Osteocyte (in vitro differentiated cells): ENCODE measurements around the gene XRCC6. TPM values are rescaled to one million over a fixed set of nuclear protein-coding genes. Genes with fewer than 3 reads are reported as not detected.
A peak's percentile ranks its signal among the peaks of the same experiment; 100 is the strongest.

Experiments
- DNase-seq: peaks from one replicate; pipeline ENCODE4 v3.0.0; 2021; ENCODE audit warnings: mixed read lengths; ENCODE audit not compliant: unreplicated experiment; ENCODE audit errors: extremely low spot score
- H3K27ac Mint-ChIP-seq: one replicate; pipeline ENCODE4 v1.8.0; 2021; ENCODE audit warnings: mild to moderate bottlenecking, mixed read lengths; ENCODE audit not compliant: unreplicated experiment
- H3K27me3 Mint-ChIP-seq: one replicate; pipeline ENCODE4 v1.8.0; 2021; ENCODE audit warnings: mixed read lengths; ENCODE audit not compliant: unreplicated experiment
- H3K36me3 Mint-ChIP-seq: one replicate; pipeline ENCODE4 v1.8.0; 2021; ENCODE audit warnings: mixed read lengths; ENCODE audit not compliant: unreplicated experiment
- H3K4me1 Mint-ChIP-seq: one replicate; pipeline ENCODE4 v1.8.0; 2021; ENCODE audit warnings: mixed read lengths; ENCODE audit not compliant: unreplicated experiment
- H3K4me3 Mint-ChIP-seq: one replicate; pipeline ENCODE4 v1.8.0; 2021; ENCODE audit warnings: mild to moderate bottlenecking, moderate library complexity, mixed read lengths; ENCODE audit not compliant: unreplicated experiment
- H3K9me3 Mint-ChIP-seq: one replicate; pipeline ENCODE4 v1.8.0; 2021; ENCODE audit warnings: mixed read lengths; ENCODE audit not compliant: unreplicated experiment
- total RNA-seq: library from RNA; stranded (reverse); gene quantifications from 2 replicates; pipeline ENCODE4 v1.2.1, GENCODE V29; 2021
- TF ChIP-seq, protein P1 (sequence below): fragments of 200-600 bp; sonication (generic); IDR thresholded peaks from 2 replicates; pipeline ENCODE4 v1.5.0; 2021; ENCODE audit warnings: antibody characterized with exemption, mild to moderate bottlenecking, moderate library complexity

The XRCC6 gene
- total RNA-seq, 1 donor from 2014 or later = 211 TPM

DNA sequence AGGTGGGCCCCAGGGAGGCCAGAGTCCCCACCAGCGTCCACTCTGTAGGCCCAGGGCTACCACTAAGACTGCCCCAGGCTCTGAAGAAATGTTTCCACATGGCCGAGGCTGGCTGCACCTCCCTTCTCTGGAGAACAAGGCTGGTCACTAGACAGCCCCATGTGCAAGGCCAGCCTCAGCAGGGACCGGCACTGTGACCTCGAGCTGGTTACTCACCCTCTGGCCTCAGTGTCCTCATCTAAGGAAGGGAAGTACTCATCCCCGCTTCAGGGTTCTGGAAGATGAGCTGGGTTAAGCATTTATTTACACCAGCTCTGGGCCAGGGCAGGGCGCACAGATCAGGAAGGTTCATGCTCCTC is 41.1 kb upstream of the XRCC6 start:
- no peak for DNase-seq

DNA sequence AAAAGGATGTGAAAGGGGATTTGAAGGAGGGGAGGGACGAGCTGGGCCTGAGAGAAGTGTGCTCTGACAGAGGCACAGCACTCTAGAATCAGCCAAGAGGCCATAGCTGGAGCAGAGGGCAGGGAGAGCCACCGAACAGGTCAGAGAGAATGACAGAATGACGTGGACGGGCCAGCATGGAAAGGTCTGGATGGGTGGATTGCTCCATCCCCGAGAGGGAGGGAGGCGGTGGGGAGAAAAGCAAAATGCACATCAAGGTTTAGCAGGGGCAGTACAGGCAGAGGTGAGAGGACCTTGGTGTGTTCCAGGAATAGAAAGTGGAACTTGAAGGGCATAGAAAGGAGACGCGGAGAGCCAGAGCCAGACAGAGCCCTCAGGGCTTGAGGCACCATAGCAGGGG is 38.4 kb upstream of the XRCC6 start:
- peak overlapping the region; percentile 48 for H3K27ac Mint-ChIP-seq

More for the DNA sequence above, 41.1 kb upstream of the XRCC6 start:
- H3K27ac Mint-ChIP-seq = no peak overlapping the region
- peaks cover 20% of the 10 kb centered on the region for H3K36me3 Mint-ChIP-seq
- TF ChIP-seq, protein P1, sequence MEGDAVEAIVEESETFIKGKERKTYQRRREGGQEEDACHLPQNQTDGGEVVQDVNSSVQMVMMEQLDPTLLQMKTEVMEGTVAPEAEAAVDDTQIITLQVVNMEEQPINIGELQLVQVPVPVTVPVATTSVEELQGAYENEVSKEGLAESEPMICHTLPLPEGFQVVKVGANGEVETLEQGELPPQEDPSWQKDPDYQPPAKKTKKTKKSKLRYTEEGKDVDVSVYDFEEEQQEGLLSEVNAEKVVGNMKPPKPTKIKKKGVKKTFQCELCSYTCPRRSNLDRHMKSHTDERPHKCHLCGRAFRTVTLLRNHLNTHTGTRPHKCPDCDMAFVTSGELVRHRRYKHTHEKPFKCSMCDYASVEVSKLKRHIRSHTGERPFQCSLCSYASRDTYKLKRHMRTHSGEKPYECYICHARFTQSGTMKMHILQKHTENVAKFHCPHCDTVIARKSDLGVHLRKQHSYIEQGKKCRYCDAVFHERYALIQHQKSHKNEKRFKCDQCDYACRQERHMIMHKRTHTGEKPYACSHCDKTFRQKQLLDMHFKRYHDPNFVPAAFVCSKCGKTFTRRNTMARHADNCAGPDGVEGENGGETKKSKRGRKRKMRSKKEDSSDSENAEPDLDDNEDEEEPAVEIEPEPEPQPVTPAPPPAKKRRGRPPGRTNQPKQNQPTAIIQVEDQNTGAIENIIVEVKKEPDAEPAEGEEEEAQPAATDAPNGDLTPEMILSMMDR = no peak
- no peaks in the 10 kb centered on the region for H3K27me3 Mint-ChIP-seq
- H3K4me1 Mint-ChIP-seq = peaks cover 6% of the 10 kb centered on the region
- no peaks in the 10 kb centered on the region for H3K9me3 Mint-ChIP-seq
- H3K4me3 Mint-ChIP-seq = no peak overlapping the region

DNA sequence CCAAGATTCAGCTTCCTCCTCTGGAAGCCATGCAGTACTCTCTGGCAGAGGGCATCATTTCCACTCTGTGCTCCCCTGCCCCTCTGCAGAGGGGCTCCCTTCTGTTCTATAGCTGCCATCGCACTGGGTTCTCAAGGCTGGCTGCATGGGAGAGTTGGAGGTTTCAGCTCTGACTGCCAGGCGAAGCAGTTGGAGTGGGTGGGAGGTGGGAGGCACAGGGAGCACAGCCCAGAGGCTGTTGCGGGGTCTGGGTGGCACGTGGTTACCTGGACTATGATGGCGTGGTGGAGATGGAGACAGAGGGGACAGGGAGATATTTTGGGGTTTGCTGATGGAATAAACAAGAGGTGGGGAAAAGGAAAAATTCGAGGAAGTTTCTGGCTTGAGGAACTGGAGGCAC is 36.2 kb upstream of the XRCC6 start:
- H3K36me3 Mint-ChIP-seq = peaks cover 6% of the 10 kb centered on the region

More for the DNA sequence above, 38.4 kb upstream of the XRCC6 start:
- Mint-ChIP-seq H3K9me3 (no peaks in the 10 kb centered on the region), H3K4me1 (peaks cover 10% of the 10 kb centered on the region), H3K27me3 (no peaks in the 10 kb centered on the region), H3K4me3 (no peak overlapping the region), H3K36me3 (peaks cover 13% of the 10 kb centered on the region)
- DNase-seq = no peak
- TF ChIP-seq, protein P1 = no peak

DNA sequence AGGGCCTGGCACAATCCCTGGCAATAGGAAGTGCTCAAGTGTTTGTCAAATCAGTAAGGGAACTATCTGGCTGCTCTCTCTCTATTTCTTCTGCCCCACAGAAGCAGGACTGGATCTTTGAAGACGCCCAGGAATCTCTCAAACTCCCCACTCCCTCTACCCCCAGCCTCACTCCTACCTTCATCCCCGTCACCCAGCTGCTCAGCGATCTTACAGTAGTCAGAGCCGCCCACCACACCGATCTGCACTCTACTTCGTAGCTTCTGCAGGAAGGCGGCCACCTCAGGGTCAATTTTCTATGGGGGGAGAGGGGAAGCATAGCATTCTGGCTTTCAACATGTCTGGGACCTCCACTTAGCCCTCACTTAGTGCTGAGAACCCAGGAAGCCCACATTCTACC is 35.2 kb upstream of the XRCC6 start:
- TF ChIP-seq, protein P1 = no peak
- Mint-ChIP-seq H3K27me3 (no peaks in the 10 kb centered on the region), H3K27ac (no peak overlapping the region), H3K36me3 (peaks cover 6% of the 10 kb centered on the region), H3K9me3 (no peaks in the 10 kb centered on the region), H3K4me1 (peaks cover 27% of the 10 kb centered on the region), H3K4me3 (no peak overlapping the region)
- no peak for DNase-seq

More for the DNA sequence above, 36.2 kb upstream of the XRCC6 start:
- Mint-ChIP-seq H3K4me1 (peaks cover 27% of the 10 kb centered on the region), H3K4me3 (no peak overlapping the region), H3K27me3 (no peaks in the 10 kb centered on the region), H3K27ac (no peak overlapping the region), H3K9me3 (no peaks in the 10 kb centered on the region)
- TF ChIP-seq, protein P1 = no peak
- DNase-seq = no peak

DNA sequence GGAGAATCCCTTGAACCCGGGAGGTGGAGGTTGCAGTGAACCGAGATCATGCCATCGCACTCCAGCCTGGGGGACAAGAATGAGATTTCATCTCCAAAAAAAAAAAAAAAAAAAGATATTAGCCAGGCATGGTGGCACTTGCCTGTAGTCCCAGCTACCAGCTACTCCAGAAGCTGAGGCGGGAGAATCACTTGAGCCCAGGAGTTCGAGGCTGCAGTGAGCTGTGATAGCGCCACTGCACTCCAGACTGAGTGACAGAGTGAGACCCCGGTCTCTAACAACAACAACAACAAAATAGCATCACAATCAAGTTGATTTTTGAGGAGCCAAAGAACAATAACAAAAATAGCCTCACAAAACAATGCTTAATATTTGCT is 33.8 kb upstream of the XRCC6 start:
- H3K27ac Mint-ChIP-seq = no peak overlapping the region
- H3K9me3 Mint-ChIP-seq = no peaks in the 10 kb centered on the region

More for the DNA sequence above, 33.8 kb upstream of the XRCC6 start:
- no peak overlapping the region for H3K4me3 Mint-ChIP-seq
- H3K36me3 Mint-ChIP-seq = peaks cover 5% of the 10 kb centered on the region
- H3K27me3 Mint-ChIP-seq = no peaks in the 10 kb centered on the region
- peaks cover 27% of the 10 kb centered on the region for H3K4me1 Mint-ChIP-seq
- TF ChIP-seq, protein P1 = no peak
- DNase-seq = no peak
